Measurements from ENCODE around the gene DPP7.

The DPP7 gene

GRCh38 chr9:137114613-137115393, at the start of gene DPP7:
DPP7 (minus strand) TSS chr9:137114733; CDS start chr9:137114713, 20 bp downstream.
- DNase-seq (ENCODE audit: low spot score): peak; percentile 74

- no peak for DNase-seq (ENCODE audit: low spot score)
These were observed 49.3 kb upstream of the DPP7 start for GRCh38 chr9:137163805-137164204.

- DNase-seq (ENCODE audit: low spot score): no peak
These were observed 48.8 kb upstream of the DPP7 start for GRCh38 chr9:137163365-137163715.

GRCh38 chr9:137162505-137163364, 48.2 kb upstream of the DPP7 start:
- DNase-seq (ENCODE audit: low spot score): no peak

GRCh38 chr9:137161558-137162486, 47.3 kb upstream of the DPP7 start:
- no peak for DNase-seq (ENCODE audit: low spot score)

GRCh38 chr9:137160716-137161557, 46.4 kb upstream of the DPP7 start:
- DNase-seq (ENCODE audit: low spot score): no peak

GRCh38 chr9:137160054-137160425, 45.5 kb upstream of the DPP7 start:
- DNase-seq (ENCODE audit: low spot score): no peak

GRCh38 chr9:137159105-137160053, 44.8 kb upstream of the DPP7 start:
- no peak for DNase-seq (ENCODE audit: low spot score)

GRCh38 chr9:137158625-137159024, 44.1 kb upstream of the DPP7 start:
- no peak for DNase-seq (ENCODE audit: low spot score)

GRCh38 chr9:137157618-137158415, 43.3 kb upstream of the DPP7 start:
- no peak for DNase-seq (ENCODE audit: low spot score)

GRCh38 chr9:137156567-137157375, 42.2 kb upstream of the DPP7 start:
- peak; percentile 32 for DNase-seq (ENCODE audit: low spot score)

- no peak for DNase-seq (ENCODE audit: low spot score)
These were observed 38.4 kb upstream of the DPP7 start for GRCh38 chr9:137152844-137153405.

GRCh38 chr9:137150617-137151457, 36.3 kb upstream of the DPP7 start:
- DNase-seq (ENCODE audit: low spot score): peak; percentile 14

GRCh38 chr9:137149942-137150616, 35.5 kb upstream of the DPP7 start:
- DNase-seq (ENCODE audit: low spot score): no peak

- no peak for DNase-seq (ENCODE audit: low spot score)
These were observed 34.8 kb upstream of the DPP7 start for GRCh38 chr9:137149363-137149762.

GRCh38 chr9:137148661-137149060, 34.1 kb upstream of the DPP7 start:
- no peak for DNase-seq (ENCODE audit: low spot score)
